GM18867 (cell line): Measurements from ENCODE around the gene MMP24OS.
"Not testable (repeated sequence)": the region's sequence is repeated elsewhere in the genome, so short reads cannot be mapped to it uniquely, and the experiment has no call there.

ENCODE experiments used
- ATAC-seq: cut with Tn5 transposase; IDR thresholded peaks from one replicate; pipeline ENCODE4 v1.9.1; 2021; ENCODE audit warnings: mild to moderate bottlenecking, moderate library complexity; ENCODE audit not compliant: unreplicated experiment

Gene MMP24OS

DNA sequence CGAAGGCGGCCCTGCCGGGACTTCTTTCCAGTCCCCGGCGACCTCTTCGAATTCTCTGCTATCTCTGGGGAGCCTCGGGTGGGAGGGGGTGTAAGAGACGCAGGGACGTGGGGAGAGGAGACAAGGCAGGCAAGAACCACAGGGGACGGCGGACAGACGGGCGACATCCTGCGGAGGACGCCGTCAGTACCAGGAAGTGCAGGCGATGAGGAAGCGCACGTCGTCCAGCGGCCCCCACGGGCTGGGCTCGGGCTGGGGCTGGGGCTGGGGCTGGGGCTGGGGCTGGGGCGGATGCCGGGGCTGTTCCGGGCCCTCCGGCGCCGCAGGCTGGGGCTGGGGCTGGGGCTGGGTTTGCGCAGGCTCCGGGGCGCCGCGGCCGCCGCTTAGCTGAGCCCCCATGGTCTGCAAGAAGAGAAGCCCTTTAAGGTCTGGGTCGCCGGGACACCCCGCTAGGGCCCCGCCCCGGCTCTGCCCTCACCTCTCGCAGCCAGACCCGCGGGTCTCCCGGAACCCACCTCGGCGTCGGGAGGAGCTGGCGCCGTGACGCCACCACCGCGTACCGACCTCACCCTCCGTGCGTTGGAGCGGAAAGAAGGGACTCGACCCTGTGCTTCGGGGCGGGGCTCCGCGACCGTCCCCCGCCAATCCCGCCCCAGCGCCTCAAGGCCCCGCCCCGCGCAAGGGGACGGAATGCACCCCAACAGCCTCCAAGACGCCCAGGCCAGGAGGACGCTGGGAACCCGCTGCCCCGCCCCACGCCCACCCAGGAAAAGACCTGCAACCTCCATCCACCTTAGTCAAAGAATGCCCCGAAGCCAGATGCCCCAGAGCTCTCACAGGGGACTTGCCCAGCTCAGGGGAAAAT is at the start of gene MMP24OS:
TSS of gene MMP24OS (minus strand) at position 592 of the 865 bp plus-strand sequence. CDS start at position 399, 193 bp downstream.
- ATAC-seq, result peak; percentile 77

GRCh38 chr20:35327074-35327976 is 49.4 kb upstream of the MMP24OS start:
- ATAC-seq, result no peak

GRCh38 chr20:35326740-35327073 is 48.8 kb upstream of the MMP24OS start:
- no peak for ATAC-seq

- ATAC-seq, result no peak
Measured at GRCh38 chr20:35326021-35326739, 48.3 kb upstream of the MMP24OS start.

DNA sequence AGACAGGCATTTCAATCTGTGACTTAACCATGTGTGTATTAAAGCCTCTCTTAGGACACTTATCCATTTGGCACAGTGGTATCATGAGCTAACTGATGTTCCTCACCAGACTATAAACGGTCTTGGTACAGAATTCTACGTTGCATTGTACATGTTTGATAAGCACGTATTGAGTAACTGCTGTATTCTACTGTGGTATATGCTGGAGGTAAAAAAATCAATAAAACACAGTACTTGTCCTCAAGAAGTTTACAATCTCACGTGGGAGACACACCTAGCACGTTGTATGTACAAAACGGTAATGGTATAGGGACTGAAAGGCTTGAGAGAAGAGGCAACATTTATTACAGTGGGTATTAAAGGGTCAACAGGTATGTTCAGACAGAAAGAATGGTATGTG is 47.5 kb upstream of the MMP24OS start:
- ATAC-seq, result no peak

- no peak for ATAC-seq
Measured at GRCh38 chr20:35320396-35321126, 42.6 kb upstream of the MMP24OS start.

DNA sequence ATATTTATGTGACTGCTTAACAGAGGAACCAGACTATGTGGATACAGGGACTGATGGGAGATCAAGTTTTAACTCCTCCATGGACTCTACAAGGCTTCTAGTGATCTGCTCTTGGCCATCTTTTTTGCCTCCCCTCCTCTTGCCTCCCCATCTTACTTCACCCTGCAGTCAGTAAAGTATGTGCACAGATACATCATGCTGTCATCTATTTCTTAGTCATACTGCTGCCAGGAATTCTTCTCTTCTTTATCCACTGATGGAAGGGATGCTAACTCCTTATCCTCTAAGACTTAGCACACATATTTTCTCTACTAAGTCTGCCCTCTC is 41.9 kb upstream of the MMP24OS start:
- ATAC-seq, result no peak

DNA sequence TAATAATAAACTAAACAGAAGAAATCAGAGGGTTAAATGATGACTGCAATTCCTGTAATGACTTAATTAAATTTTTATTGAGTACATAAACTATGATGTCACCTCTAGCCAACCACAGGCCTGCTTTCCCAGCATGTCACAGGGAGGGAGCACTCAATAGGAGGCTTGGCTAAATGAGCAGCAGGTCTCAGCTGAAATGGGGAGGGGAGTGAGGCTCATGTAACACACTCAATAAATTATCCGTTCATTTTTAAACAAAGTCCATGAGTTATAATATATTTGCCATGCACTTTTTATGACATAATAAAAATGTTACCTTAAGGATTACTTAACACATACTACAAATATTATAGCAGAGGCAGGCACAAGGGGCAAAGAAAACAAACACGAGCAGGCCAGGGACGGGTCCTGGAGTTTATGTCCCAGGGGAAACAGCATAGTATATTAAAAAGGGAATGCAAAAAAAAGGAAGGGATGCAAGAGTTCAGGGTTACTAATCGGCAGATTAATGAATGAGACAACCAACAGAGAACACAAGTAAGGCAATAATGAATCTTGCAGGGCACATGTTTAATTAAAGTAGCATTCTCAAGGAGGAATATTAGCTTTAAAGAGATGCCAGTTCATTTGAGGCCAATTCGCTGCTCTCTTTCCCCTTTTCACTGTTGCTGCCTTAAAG is 41.4 kb upstream of the MMP24OS start:
- no peak for ATAC-seq

DNA sequence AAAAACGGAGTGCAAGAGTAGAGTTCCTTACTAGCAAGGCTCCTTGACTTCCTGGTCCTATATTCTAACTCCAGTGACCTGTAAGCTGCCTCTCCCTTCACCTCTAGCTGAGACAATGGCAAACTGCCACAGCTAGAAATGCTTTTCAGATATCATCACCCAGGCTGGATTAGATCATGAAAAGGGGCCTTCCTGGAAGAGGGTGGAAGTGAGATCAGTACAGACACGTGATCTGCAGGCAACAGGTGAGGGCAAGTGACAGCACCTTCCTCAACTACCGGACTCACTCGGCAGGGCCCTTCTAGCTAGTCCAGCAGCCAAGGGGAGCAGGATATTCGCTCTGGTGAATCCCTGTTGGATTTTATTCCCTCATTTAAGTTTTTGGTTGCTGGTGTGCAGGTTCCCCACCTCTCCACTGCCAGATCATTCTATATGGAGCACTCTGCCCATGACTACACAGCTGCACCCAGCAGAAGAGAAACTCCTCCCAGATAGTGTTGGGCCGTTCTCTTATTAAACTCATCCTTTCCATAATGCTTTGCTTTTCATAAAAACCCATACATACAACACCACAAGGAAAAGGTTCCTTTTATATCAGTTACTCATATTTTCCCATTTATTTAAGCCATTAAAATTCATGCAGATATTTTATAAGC is 40.7 kb upstream of the MMP24OS start:
- no peak for ATAC-seq

DNA sequence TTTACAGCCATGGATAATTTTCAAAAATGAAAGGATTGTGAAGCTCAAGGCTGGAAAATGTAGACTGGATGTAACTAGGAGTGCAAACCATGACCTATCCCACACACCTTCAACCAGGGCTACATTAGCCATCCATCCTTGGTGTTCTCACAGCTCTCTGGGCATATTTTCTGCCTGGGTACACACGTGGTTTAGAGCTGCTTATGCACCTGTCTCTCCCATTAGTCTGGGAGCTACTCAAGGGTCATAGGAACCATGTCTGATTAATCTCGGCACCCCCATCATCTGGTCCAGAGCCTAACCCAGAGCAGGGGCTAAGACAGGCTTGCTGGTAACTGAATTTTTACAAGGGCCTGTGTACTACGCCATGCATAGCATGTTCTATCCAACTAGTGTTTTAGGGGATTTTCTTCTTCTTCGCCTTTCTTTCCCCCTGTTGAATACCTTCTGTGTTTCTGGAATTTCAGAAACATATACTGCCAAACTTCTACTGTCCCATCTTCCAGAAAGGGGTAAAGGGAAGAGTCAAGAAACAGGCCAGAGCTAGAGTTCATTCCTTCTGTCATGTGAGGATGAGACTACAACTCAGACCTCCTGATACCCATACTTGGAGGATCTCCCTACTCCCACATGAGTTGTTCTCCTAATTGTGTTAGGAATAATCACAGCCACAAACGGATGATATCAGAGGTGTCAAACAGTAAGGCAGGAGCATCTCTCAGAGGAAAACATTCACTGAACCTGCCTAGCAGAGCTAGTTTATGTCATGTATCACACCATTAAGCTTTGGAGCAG is 39.7 kb upstream of the MMP24OS start:
- no peak for ATAC-seq

GRCh38 chr20:35316086-35316485 is 38.2 kb upstream of the MMP24OS start:
- no peak for ATAC-seq

DNA sequence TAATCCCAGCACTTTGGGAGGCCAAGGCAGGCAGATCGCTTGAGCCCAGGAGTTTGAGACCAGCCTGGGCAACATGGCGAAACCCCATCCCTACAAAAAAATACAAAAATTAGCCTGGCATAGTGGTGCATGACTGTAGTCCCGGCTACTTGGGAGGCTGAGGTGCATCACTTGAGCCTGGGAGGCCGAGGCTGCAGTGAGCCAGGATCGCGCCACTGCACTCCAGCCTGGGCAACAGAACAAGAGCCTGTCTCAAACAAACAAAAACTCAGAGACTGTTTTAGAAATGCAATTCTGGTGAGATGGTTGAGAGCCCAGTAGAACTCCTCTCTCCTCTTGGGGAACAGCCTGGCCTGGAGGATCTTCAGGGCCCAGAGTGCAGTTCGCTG is 37.7 kb upstream of the MMP24OS start:
- not testable (repeated sequence) for ATAC-seq

GRCh38 chr20:35314816-35315631 is 37.1 kb upstream of the MMP24OS start:
- ATAC-seq, result no peak

DNA sequence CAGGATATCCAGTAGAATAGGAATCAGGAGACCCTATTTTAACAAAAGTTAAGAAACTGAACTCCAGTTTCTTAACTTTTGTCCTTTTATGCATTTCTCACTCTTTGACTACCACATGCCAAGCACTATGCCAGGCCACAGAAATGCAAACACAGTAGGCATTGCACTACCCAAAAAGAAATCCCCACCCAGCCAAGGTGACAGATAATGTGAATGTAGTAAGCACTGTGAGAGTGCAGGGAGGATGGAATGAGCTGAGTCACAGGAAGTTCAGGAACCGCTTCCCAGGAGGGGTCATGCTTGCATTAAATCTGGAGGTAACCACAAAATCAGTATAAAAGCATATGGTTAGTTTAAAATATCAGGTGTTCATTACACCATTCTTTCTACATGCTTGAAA is 34.4 kb upstream of the MMP24OS start:
- no peak for ATAC-seq

DNA sequence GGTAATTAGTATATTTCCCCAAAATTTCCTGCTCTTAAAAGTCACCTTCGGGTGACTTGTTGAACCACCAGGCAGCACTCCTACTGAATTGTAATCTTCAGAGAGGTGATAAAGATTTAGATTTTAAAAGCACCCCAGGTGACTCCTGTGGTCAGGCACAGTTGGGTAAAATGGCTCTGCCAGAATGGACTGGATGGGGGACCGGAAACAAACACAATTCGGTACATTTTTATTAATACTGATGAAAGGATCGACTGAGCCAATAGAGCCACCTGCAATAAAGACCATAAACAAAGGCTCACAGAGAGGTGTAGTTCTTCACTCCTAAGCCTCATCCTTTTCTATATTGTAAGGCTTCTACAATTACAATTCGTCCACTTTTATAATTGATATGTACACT is 33.9 kb upstream of the MMP24OS start:
- no peak for ATAC-seq

DNA sequence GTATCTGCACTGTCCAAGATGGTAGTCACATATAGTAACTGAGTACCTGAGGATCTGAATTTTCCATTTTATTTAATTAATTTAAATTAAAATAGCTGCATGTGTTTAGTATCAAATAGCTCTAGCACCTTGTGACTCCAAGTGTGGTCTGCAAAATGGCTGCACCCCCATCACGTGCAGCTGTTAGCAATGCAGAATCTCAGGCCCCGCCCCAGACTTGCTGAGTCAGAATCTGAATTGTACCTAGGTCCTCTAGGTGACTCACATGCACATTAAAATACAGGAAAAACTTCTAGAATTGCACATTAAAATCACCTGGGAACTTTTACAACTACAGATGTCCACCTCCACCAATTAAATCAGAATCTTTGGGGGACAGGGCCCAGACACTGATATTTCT is 33.5 kb upstream of the MMP24OS start:
- no peak for ATAC-seq

- ATAC-seq, result no peak
Measured at GRCh38 chr20:35307666-35308653, 30.0 kb upstream of the MMP24OS start.
